ENCODE measurements around the gene SLAMF9.

SLAMF9 gene

GRCh38 chr1:159945483-159946241, 8.4 kb downstream of the SLAMF9 start, which contains the start of gene IGSF9:
Gene IGSF9, minus strand, starts transcription at chr1:159945613. Its CDS starts 2,159 bp downstream, at chr1:159943454.
- DNase-seq = peak; percentile 95

- DNase-seq = peak; percentile 93
Measured at GRCh38 chr1:159944623-159945455, 9.2 kb downstream of the SLAMF9 start.

GRCh38 chr1:159943908-159944622, 10.0 kb downstream of the SLAMF9 start:
- DNase-seq = peak; percentile 92

GRCh38 chr1:159943278-159943640, 10.8 kb downstream of the SLAMF9 start:
- DNase-seq = no peak

GRCh38 chr1:159942632-159943277, 11.3 kb downstream of the SLAMF9 start:
- no peak for DNase-seq

GRCh38 chr1:159941591-159942560, 12.2 kb downstream of the SLAMF9 start:
- no peak for DNase-seq

GRCh38 chr1:159941141-159941540, 12.9 kb downstream of the SLAMF9 start:
- no peak for DNase-seq

GRCh38 chr1:159940006-159940620, 13.9 kb downstream of the SLAMF9 start:
- no peak for DNase-seq

GRCh38 chr1:159939678-159940002, 14.4 kb downstream of the SLAMF9 start:
- no peak for DNase-seq

GRCh38 chr1:159938905-159939677, 14.9 kb downstream of the SLAMF9 start:
- no peak for DNase-seq

GRCh38 chr1:159938211-159938852, 15.7 kb downstream of the SLAMF9 start:
- DNase-seq = no peak

GRCh38 chr1:159937054-159937750, 16.8 kb downstream of the SLAMF9 start:
- DNase-seq = no peak

- DNase-seq = peak; percentile 51
Measured at GRCh38 chr1:159936273-159936904, 17.6 kb downstream of the SLAMF9 start.

GRCh38 chr1:159935719-159936272, 18.2 kb downstream of the SLAMF9 start:
- DNase-seq = no peak

- DNase-seq = no peak
Measured at GRCh38 chr1:159935305-159935704, 18.7 kb downstream of the SLAMF9 start.

- DNase-seq = no peak
Measured at GRCh38 chr1:159934136-159935039, 19.6 kb downstream of the SLAMF9 start.

- no peak for DNase-seq
Measured at GRCh38 chr1:159933347-159933746, 20.7 kb downstream of the SLAMF9 start.

Measured in NCI-H226 (cell line).